Activated naive CD4-positive, alpha-beta T cell treated with anti-CD3 and anti-CD28 coated beads, Interleukin-2, amount 50 U/mL, for 16 hours (primary cell): ENCODE results near the gene ITGA4.

ENCODE experiments used
- DNase-seq: peaks from one replicate; pipeline ENCODE4 v3.0.0-alpha.2; 2020

Gene ITGA4

DNA sequence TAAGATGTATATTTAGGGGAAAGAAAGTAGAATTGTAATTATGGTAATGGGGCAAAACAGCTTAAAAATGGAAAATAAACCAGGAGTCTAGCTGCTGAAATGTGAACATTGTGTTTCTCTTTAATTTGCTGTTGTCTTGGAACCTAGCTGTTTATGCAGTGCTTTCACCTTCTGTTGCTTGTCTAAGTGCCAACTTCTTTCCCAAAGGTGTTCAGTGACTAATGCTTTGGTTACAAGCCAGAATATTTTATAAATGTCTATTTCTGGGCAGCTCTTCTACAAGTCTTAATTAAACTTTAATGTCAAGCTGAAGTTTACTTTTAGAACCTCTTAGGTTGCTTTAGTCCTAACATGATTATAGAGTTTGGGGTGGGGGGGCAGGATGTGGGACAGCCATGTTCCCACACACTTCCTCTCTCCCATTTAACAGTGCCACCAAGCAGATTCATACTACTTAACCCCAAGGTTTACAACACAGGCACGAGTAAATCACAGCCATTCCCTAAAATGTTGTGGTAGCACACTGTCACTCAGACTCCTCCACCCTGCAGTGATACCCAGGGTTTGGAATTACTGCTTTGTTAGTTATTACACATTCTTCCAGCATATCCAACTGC lies 60.6 kb downstream of the ITGA4 start:
- DNase-seq, result no peak

DNA sequence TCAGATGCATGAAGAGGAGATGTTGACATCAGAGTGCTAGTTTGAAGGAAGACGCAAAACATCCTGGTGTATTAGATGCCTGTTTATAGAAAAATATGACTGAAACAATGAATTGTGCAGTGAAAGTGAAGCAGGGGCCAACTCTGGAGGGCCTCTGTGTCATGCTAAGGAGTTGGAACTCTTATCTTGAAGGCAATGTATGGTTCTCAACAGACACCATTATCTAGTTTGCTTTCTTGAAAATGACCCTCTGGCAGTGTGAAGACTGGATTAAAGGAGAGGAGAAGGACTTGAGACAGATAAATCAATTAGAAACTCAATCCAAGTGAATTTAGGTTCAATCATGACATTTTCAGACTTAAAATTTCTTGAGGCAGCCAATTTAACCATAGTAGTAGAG lies 63.1 kb downstream of the ITGA4 start:
- no peak for DNase-seq

DNA sequence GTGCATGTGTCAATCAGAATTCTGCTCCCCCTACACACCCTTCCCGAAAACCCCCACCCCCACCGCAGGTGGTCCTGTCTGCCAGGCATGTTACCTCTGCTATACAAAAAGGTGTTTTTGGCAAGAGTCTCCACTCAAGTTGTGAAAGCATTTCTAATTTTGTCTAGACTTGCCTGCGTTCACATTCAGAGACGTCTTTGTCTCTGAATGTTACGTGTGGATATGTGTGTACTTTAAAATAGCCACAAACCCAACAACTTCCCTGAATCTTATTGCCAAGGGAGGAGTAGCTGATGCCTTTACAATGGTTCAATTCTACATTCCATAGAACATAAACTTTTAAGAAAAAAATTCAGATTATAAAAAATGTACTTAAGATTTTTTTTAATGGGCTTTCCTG lies 66.6 kb downstream of the ITGA4 start:
- DNase-seq, result no peak

DNA sequence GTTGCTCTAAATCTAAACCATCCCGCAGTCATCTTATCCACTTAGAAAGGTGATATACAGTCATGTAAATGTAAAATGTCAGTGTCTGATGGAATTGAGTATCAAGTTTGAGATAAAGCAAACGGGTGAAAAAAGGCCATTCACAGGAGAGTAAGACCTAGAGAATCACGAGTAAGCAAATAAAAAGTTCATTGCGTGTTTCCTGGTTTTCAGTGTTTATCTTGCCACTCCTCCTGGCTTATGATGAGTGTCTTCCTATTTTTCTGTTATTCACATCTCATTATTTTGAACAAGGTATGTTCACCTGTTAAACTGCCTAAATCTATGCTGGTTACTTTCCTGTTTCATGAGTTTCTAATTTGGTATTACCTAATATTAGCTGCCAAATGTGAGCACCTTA lies 68.8 kb downstream of the ITGA4 start:
- DNase-seq, result no peak

DNA sequence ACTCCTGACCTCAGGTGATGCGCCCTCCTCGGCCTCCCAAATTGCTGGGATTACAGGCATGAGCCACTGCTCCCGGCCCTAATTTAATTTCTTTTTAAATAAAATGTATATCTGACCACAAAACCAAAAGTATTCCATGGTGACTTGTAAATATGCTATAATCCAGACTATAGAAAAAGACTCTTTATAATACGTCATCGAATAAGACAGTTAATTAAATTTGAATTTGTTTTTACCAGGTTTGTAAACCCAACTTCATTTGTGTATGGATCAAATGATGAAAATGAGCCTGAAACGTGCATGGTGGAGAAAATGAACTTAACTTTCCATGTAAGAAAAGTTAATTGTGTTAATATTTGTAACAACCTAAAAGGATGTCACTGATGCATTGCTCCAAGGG lies 69.9 kb downstream of the ITGA4 start:
- DNase-seq, result no peak

DNA sequence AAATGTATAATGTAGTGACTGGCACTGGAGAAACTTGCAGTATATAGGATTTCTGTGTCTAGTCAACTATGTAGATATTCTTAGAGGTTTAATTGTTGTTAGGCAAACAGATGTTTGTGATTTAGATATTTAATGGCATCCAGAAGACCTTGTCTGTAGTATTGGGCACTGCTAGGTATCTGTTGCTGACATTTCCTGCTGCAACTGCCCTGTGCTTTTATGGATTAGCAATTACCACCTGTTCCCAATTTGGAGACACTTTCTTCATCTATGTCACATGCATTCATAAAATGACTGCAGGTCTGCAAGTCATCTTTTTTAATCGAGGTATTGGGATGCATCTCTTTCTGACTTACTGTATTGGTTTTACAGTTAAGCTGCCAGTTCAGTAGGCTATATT lies 71.3 kb downstream of the ITGA4 start:
- no peak for DNase-seq

DNA sequence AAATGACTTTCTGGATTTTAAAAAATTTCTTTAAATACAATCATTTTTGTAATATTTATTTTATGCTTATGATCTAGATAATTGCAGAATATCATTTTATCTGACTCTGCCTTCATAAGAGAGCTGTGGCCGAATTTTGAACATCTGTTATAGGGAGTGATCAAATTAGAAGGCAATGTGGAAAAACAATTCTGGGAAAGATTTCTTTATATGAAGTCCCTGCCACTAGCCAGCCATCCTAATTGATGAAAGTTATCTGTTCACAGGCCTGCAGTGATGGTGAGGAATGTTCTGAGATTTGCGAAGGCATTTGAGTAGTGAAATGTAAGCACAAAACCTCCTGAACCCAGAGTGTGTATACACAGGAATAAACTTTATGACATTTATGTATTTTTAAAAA lies 79.5 kb downstream of the ITGA4 start:
- DNase-seq, result no peak

DNA sequence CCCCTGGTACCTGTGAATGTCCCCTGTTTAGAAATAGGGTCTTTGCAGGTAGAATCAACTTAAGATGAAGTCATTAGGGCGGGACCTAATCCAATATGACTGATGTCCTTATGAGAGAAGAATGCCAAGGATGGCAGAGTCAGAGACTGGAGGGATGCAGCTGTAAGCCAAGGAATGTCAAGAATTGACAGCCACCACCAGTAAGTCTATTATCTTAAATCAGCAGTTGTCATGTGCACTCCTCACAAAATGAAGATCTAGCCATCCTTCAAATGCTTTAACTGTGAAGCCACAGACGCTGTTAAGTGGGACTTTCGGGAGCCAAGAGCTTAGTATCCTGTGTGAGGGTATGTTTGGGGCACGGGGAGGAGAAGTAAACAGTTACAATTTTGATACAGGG lies 83.2 kb downstream of the ITGA4 start:
- no peak for DNase-seq

DNA sequence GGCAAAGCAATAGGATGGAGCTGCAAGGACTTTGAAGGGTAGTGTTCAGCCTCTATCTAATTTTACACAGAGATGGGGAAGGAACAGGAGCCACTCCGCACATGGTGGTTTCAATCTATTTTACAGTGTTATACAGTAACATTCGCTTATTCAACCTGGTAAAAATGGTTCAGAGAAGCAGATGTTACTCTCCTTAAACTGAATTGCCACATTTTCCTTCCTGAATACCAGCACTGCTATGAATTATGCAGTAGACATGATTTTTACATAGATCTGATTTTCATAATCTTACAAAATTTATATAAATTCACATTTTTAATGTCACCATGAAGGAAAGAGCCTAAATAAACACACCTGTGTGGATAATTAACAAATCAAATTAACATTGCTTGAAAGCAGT lies 85.0 kb downstream of the ITGA4 start:
- no peak for DNase-seq

DNA sequence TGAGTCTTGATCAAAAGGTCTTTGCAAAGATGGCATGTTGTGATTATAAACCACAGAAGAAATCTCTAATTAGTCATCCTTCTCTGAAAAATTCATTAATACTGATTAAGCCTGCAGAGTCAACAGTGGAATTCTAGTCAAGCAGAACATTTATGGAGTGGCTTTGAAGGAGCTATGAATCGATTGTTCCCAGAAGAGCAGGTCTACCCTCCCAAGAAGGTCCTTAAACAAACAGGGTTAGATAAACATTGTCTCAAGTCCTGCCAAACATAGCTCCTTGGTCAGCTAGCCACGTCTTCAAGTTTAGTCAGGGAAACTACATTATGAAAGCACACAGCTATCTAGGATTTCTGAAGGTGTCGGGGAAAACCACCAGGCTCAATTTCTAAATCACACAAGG lies 88.9 kb downstream of the ITGA4 start:
- DNase-seq, result no peak

DNA sequence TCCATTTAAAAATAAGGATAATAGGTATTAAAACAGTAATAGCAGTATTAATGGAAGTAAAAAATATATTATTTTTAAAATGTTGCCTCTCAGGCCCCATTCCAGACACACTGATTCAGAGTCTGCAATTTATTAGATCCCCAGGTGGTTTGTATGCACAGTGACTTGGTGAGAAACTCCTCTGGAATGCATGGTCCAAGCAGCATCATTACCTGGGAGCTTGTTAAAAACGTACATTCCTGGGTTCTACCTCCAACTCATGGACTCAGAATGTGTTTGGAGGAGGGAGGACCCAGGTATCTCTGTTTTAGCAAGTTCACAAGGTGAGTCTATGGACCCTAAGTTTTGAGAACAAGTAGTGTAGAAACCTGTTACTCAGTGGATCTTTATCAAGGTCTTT lies 95.6 kb downstream of the ITGA4 start:
- no peak for DNase-seq

DNA sequence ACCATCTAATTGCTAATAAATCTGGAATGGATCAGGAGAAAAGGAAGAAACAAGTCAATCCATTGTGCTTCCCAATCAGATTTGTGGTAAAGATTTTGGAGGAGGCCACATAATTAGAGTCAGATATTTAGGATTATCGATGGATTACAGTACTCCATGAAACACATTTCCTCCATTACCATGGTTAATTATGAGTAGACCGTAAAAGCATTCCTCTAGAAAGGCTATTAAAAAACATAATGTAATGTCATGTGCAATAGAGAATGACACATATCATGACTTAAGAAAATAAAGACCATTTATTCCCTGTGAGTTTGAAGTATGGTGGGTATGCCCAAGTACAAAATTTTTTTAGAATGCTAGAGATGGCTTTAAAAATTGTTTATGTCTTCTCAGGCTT lies 96.1 kb downstream of the ITGA4 start:
- DNase-seq, result no peak

DNA sequence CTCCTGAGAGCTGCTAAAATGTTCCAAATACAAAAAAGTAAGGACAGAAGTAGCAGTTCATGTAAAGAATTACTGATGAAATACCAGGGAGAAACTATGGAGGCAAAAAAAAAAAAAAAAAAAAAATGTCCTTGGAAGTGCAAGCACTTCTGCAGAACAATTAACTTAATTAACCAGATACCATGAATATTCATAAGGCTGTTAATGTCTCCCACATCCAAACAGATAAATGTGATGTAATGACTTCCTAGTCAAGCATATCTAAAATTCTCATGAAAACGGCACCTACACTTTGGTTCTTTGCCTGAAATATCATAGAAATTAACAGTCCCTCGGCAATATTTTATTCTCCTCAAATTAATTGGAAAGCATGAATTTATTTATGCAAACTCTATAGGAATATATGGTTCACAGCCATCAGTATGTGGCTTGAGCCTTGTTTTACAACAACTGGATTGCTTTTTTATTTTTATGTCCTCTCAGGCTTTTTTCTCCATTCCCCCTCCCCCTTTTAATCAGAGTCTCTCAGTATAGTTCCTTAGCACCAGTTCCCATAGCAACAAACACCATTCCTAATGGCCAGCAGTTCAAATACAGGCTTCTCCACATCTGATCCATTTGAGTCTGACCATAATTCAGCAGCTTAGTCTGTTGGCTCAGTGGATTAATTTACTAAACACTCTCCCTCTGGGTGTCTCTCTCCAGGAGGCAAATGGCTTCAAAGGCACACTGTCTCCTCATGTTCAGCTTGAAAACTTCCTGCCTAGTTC lies 97.1 kb downstream of the ITGA4 start:
- DNase-seq, result no peak

DNA sequence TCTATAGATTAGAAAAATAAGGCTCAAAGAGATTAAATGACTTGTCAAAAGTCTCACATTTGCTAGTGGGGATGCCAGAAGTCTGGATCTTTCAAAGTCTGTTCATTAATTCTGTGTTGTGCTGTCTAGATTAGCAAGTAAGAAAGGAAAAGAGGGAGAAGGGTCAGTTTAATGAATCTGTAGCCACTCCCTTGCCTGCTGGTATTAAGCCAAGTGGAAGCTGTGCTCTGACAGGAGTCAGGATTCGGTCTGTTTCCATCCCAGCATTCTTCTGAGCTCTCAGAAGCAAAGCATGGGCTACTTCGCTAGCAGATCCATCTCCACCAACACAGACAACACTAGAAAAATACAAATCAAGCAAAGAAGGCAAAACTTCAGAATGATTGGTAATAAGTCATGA lies 101.2 kb downstream of the ITGA4 start:
- no peak for DNase-seq

DNA sequence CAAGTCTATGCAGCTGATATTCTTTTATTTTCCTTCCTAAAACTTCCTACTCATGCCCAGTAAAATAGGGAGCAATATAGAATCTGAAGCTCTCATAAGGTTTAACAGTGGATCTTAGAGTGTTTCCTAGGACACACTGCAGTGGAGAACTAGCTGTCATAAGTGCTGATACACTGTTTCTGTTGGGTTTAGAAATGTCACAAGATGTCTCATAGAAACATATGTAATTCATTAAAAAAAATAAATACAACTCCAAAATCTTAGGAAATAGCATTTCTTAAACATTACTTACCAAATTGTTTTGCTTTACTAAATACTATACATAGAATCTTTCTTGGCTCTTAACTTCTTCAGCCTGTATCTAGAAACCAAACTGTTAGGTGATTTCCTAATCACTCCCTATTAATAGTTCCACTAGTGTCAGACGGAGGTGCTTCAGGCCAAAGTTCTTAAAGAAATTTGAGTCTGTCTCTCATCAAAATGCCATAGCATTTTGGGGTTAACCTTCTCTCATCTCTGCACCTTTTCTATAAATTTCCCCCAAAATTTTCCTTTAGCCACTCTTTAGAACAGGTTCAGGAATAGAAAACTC lies 106.0 kb downstream of the ITGA4 start:
- no peak for DNase-seq

DNA sequence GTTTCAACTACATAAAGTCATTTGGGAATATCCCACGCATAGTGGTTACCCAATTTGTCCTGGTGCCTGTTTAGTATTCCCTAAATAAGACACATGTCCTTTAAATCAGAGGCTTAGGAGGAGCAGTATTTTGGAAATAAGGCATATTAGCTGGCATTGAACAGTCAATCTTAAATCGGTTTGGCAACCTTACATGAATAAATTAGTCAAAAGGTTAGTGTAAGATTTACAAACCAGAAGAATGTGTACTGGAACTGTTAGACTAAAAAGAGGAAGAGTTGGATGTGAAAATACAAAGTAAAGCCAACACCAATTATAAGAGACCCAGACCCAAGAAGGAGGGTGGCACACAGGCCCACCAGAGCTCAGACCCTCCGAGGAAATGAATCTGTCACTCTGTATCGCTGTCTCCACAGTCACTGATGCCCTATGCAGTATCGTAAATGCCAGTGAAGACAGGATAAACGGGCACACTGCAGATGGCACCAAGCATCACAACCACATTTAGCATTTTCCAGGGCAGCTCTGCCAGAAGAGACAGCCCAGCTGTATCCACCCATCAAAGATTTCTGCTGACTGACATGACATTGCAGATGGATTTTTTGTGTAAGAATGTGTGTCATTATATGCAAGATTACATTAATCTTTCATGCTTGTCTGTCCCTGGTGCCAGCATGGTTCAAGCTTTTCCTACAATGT lies 109.3 kb downstream of the ITGA4 start:
- DNase-seq, result no peak

DNA sequence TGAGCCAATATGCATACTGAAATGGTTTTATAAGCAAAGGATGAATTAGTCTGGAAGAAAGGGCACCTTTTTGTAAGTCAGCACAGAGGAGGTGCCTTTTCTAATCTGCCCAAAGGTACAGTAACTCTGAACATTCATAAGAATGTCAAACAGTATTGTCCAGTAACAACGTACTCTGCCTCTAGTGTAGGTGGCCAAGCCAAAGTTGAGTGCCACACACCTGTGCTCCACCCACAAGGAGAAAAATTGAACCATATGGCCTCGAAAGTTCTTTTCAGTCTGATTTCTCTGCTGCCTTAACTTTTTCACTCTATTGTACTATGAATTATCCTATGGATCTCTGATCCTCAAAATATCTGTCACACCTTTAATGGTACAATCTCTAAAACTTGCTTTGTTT lies 112.9 kb downstream of the ITGA4 start:
- no peak for DNase-seq

DNA sequence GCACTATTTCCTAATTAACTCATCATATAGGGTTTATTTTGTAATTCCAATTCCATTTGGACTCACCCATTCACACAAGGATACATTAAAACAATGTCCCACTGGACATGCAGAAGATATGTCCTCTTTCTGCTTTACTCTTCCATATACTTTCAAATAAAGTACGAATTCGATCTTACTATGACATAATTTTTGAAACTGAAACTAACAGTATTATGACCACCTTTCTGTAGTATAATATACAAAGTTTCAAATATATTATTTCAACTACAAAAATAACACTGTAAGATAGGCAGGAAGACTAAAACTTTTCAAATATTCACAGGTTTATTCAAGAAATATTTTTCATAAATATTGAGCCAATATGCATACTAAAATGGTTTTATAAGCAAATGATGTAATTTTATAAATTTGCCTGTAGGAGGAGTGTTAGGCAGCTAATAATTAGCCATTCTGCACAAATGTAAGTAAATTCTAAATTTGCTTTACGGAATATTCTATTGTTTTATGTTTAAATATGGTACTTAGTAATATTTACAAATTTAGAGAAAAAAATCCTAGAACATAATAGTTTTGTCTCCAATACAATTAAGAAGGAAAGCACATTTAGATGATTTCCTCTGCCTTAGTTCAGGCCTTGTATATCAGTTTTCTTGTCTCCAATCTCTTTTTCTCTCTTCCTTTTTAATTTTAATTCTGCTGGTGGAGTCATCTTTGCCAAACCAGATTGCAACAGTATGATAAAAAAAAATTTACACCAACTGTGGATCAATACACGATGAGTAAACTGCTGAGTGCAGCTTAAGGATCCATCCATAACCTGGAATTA lies 113.9 kb downstream of the ITGA4 start:
- DNase-seq, result no peak

DNA sequence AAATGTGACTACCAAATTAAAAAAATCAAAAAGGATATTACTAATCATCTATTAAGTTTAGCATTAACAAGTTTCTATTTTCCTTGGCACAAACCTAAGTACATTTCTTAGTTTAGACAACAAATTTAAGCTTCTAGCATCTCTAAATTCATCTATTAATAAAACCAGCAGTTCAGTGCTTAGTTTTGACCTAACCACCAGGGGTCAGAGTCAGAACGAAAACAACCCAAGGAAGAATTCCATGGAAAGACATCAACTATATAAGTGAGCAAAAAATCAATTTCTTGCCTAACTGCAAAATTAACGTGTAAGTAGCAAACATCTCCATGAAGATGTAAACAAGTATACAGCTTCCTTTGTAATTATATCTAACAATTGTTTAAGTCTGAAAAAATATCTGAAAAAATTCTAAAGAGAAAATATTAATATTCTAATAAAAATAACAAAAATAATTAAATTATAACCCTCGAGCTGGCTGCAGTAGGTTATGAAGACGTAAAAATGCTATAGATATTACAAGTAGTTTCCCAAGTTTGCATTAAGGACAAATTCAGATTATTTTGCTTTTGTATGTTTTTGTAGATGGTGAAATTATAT lies 116.1 kb downstream of the ITGA4 start:
- DNase-seq, result no peak

DNA sequence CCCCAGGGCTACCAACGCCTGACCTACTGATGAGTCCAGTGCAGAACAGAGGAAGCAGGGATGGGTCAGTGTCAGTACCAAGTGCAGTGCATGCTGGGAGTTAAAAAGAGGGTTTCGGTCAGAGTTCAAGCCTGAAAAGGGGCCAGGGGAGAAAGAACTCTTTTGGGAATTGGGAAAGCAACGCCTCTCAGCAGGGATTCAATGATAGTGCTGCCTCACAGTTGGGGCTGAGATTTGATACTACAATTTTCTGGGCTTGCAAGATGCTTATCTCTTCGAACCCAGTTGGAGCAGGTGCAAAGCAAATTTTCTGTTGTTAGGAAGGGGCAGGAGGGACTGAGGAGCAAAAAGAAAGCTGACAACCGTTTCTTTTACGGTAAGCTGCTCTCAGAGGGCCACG lies 117.1 kb downstream of the ITGA4 start:
- no peak for DNase-seq

DNA sequence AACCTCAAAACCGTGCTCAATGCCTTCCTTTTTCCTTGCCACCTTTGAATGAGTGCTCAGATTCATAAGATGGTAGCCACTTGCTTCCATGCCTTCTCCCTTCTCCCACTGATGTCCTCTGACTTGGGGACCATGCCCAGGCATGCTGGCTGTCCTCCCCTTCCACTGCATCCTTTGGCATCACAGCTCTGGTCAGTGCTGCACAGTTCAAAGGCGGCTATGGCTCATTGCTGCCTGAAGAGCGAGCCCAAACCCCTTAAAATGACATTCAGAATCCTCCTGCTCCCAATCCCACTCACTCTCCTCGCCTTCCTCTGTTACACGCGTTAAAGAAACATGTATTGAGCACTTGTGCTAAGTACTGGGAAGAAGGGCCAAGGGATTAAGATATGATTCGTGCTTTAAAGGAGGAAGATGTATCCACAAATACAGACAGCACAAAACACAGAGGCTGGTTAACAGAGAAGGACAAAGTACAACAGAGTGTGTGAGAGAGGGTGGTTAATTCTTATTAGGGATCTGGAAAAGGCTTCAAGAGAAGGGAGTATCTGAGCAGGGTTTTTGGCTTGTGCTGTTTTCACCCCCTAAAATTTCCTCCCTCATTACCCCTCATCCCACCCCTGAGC lies 118.0 kb downstream of the ITGA4 start:
- DNase-seq, result no peak

DNA sequence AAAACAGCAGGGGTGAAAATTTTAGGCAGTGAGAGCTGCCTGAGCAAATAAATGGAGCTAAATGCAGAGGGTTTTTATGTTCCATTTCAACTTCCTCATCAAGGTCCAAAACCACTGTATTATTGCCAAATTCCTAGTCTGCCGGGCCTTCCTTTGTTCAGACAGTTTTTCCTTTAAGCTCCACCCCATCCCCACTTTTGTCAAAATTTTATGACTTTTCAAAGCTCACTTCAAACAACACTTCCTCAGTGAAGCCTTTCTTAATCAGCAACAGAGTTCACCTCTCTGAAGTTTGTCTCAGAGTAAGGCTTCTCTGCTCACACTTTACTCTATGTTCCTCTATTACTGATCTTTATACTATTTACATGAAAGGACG lies 118.5 kb downstream of the ITGA4 start:
- no peak for DNase-seq
